GM12873 (cell line): Measurements from ENCODE around the gene KCNJ10.
A peak's percentile ranks its signal among the peaks of the same experiment; 100 is the strongest.

Experiments
- TF ChIP-seq, protein P1 (sequence below): IDR thresholded peaks from 2 replicates; pipeline ENCODE4 v1.5.1; 2012; ENCODE audit warnings: low read depth, mild to moderate bottlenecking, moderate library complexity, low read length, control low read depth; ENCODE audit not compliant: insufficient read depth; ENCODE audit errors: missing control alignments

The KCNJ10 gene

DNA sequence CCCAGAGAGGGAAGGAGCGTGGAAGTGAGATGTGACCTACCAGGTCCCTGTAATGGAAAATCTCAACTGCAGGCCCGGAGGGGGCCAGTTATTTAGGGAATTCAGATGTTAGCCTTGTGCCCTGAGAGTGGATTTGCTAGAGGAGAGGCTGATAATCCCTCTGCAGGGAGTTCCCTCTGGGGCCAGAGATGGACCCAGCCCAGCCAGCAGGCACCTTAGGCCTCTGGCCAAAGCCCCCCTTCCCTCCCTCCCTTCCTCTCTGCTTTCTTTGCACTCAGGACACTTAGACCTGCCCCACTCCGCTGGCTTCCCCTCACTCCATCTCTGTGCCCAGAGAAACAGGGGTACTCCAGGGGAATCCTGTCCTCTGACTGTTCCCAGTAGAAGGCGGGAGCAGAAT is 44.1 kb upstream of the KCNJ10 start:
- TF ChIP-seq, protein P1, sequence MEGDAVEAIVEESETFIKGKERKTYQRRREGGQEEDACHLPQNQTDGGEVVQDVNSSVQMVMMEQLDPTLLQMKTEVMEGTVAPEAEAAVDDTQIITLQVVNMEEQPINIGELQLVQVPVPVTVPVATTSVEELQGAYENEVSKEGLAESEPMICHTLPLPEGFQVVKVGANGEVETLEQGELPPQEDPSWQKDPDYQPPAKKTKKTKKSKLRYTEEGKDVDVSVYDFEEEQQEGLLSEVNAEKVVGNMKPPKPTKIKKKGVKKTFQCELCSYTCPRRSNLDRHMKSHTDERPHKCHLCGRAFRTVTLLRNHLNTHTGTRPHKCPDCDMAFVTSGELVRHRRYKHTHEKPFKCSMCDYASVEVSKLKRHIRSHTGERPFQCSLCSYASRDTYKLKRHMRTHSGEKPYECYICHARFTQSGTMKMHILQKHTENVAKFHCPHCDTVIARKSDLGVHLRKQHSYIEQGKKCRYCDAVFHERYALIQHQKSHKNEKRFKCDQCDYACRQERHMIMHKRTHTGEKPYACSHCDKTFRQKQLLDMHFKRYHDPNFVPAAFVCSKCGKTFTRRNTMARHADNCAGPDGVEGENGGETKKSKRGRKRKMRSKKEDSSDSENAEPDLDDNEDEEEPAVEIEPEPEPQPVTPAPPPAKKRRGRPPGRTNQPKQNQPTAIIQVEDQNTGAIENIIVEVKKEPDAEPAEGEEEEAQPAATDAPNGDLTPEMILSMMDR: no peak

DNA sequence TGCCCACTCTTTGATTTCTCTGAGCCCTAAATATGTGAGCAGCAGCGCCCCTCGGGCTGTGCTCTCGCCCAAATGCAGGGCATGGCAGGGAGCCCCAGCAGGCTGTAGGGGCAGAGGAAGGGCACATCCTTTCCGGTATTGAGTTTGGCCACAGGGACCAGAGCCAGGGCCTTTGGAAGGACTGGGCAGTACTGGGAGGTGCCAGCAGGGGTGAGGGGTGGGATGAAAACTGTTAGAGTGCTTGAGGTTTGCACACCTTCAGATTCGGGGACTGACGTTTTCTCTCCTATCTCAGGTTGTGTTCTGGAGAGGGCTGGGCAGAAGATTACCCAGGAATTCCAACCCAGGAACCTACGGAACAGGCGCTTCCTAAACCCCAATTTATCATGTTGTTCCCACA is 43.4 kb upstream of the KCNJ10 start:
- TF ChIP-seq, protein P1: no peak

DNA sequence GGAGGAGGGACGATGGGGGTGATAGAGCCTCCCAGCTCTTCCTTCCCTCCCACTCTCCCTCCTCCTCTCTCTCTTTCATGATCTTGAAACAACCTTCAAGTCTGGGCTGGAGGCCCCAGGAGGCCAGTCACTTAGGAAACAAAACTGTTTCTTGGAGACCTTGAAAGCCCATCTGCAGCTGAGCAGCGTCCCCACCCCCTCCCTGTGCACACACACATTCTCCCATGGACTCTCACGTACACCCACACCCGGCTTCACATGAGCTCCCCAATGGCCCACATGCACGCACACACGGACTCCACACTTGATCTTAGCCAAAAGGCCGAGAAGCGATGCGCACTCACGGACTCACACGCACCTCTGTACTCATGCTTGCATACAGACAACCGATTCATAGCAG is 42.4 kb upstream of the KCNJ10 start:
- TF ChIP-seq, protein P1: no peak

DNA sequence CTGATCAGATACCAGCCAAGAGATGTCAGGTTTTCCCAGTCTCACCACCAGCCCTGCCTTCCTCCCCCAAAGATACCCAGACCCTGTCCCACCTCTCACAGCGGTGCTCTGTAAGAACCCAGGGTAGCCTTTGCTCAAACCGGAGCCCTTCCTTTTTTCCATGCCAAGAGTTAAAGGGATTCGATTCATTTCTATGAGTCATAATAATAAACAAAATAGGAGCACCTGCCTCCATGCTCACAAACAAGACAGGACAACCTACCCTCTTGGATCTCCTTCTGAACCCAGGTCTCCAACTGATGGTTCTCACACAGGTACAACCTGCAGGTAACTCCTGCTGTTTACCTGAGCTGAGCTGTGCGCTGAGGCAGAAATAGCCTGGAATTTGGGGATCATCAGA is 39.7 kb upstream of the KCNJ10 start:
- TF ChIP-seq, protein P1: no peak

DNA sequence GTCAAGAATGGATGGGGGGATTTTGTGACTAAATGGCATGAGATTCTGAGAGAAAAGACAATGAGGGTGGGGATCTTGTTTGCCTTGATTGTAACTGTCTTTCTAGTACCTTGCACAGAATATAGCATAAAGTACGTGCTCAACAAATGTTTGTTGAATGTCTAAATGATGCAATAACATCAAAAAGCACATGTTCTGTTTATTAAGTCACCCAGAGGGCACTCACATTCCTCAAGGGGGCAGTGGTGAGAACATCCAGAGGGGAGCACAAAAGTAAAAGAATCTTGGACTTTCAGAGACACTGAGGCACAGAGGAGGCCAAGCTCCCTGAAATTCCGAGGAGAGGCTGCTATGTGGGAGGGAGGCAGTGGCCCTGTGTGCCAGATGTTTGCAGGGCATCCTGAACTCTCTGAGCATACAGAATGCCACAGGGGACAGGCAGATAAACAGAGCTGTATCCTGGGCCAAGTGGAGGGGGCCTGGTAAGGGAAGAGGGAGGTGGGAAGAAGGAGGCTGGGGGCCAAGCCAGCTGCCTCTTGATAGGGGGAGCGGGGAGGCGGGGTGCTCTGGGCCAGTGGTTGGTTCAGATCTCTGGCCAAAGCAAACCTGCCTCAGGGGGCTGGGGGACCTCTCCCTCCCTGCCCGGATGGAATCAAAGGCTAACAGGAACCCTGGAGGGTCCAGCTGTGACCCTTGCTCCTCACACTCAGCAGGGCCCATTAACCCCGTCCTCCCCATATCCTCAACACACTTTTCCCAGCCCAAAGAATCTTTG is 39.1 kb upstream of the KCNJ10 start:
- TF ChIP-seq, protein P1: peak; percentile 68

DNA sequence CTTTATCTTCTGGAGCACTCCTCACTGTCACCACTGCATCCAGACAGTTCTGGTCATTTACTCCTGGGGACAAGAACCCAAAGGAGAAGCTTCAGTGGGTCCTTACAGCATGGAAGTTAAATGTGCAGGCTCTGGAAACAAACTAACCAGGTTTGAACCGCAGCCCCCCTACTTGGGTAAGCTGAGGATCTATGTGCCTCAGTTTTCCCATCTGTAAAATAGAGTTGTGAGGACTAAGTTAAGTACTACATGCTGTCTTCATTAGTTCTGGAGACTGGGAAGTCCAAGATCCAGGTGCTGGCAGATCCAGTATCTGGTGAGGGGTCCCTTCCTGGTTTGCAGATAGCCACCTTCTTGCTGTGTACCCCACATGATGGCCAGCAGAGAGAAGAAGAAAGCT is 37.6 kb upstream of the KCNJ10 start:
- TF ChIP-seq, protein P1: no peak

DNA sequence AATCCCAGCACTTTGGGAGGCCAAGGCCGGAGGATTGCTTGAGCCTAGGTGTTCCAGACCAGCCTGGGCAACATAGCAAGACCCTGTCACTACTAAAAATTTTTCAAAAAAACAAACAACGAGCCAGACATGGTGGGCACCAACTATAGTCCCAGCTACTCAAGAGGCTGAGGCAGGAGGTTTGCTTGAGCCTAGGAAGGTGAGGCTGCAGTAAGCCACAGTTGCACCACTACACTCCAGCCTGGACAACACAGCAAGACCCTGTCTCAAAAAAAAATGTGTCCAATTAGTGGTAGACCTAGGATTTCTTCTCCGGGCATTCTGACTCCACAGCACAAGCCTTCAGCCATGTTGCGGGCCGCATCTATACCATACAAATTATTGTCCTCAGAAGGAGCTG is 35.2 kb upstream of the KCNJ10 start:
- TF ChIP-seq, protein P1: no peak
